SH-SY5Y (cell line): ENCODE measurements around the gene IL1RN.

Experiments used
- GATA2 ChIP-seq: IDR thresholded peaks from 2 replicates; pipeline ENCODE4 v1.6.1; 2011; ENCODE audit warnings: mild to moderate bottlenecking, low read depth, low read length
- GATA3 ChIP-seq: IDR thresholded peaks from 2 replicates; pipeline ENCODE4 v1.6.1; 2011; ENCODE audit warnings: low read depth, mild to moderate bottlenecking, low read length, moderate library complexity

The IL1RN gene

DNA sequence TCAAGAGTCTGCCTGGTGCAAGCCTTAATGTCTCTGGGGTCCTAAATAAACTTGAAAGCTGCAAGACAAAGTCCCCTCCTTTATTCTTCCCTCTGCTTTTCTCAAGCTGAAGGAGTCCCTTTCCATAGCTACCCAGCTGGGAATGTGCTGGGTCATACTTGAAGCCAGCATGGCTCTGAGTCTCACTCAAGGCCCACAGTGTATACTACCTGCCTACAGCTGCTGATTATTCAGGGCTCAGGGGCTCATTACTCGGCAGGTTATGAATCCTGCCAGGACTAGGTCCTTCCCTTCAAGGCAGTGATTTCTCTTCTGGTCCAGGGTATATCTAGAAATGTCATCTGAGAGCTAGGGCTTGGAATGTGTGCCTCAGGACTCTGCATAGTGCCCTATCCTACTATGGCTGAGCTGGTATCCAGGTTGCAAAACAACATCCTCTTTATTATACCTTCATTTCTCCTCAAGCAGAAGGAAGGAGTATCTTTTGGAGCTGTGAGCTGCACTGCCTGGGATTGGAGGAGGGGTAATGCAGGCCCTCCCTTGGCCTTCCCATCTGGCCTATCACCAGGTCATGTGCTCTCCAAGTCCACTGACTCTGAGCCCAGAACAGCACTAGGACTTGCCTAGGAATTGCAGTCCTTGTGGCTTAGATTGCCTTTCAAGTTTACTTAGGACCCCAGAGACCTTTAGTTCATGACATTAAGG, 22.3 kb downstream of the IL1RN start:
- no peak for TF ChIP-seq GATA2
- TF ChIP-seq GATA3: no peak

DNA sequence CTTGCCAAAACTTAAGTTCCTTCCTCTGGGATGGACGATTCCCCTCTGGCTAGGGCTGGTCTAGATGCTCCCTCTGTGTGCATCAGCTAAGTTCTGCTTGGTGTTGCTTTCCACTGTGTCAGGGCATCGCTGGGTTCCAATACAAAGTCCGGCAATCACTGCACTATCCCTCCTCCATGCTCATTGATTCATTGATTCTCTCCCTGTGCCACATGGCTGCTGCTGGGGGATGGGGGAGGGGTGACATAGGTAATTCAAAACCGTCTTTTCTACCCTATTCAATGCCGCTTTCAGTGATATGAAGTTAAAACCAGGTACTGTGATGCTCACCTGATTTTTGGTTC, 22.8 kb downstream of the IL1RN start:
- TF ChIP-seq GATA3: no peak
- TF ChIP-seq GATA2: no peak

DNA sequence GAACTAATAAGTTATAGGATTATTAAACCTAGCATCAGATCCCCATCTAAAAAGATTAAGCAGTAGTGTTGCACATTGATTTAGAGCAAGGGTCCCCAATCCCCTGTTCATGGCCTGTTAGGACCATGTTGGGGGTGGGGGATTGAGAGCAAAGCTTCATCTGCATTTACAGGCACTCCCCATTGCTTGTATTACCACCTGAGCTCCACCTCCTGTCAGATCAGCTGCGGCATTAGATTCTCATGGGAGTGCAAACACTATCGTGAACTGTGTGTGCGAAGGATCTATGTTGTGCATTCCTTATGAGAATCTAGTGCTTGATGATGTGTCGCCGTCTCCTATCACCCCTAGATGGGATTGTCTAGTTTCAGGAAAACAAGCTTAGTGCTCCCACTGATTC, 27.9 kb downstream of the IL1RN start:
- TF ChIP-seq GATA3 (no peak), GATA2 (no peak)

DNA sequence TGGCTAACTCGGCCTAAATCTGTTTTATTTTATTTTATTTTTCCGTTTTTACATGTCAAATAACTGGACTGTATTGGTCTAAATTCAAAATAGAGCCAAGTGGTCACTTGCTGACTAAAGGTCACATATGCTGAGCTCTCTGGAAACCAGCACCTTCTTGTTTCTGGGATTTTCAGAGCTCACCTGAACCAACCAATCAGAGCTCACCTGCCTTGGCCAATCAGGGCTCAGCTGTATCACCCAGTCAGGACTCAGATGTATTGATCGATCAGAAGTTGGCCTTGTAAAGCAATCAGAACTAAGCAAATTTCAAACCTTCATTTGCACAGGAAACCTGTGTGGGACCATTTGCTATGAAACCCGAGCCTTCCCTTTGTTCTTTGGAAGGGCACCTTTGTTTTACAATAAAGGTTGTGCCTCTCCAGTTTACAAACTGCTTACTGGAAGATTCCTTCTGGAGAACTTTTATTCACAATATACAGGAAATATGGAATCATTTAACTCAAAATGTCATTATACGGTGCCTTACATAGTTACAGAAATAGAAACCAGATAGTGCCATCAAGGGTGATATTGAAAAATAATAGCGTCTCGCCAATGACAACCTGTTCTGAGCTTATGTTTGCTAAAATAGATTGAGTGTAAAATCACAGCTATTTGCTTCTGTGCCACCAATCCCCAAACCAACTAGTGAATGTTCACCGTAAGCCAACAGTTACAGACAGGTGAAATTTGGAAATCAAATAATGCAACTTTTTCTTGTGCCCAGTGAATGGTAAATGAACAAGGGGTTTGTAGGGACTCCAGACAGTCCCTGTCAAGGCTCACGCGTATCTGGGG, 29.1 kb downstream of the IL1RN start:
- no peak for TF ChIP-seq GATA3
- no peak for TF ChIP-seq GATA2

GRCh38 chr2:113157118-113157896, 29.9 kb downstream of the IL1RN start:
- TF ChIP-seq GATA2 (no peak), GATA3 (no peak)

GRCh38 chr2:113157897-113158753, 30.7 kb downstream of the IL1RN start:
- TF ChIP-seq GATA3 (no peak), GATA2 (no peak)

- no peak for TF ChIP-seq GATA3
- no peak for TF ChIP-seq GATA2
Observed at GRCh38 chr2:113158884-113159553, 31.6 kb downstream of the IL1RN start.

DNA sequence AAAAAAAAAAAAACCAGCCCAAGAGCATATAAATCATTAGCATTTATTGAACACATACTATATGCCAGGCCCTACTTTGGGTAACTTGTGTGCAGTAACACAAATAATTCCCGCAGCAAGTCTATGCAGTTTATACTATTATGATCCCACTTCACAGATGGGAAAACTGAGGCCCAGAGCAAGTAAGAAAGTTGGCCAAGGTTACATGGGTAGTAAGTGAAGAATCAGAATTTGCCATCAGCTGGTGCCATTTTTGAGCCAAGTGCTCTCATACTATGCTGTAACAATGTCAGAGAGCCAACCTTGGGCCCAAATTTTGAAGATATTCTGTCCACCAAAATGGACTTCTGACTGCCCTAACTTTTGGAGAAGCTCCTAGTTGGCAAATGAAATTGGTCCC, 32.9 kb downstream of the IL1RN start:
- no peak for TF ChIP-seq GATA2
- no peak for TF ChIP-seq GATA3

DNA sequence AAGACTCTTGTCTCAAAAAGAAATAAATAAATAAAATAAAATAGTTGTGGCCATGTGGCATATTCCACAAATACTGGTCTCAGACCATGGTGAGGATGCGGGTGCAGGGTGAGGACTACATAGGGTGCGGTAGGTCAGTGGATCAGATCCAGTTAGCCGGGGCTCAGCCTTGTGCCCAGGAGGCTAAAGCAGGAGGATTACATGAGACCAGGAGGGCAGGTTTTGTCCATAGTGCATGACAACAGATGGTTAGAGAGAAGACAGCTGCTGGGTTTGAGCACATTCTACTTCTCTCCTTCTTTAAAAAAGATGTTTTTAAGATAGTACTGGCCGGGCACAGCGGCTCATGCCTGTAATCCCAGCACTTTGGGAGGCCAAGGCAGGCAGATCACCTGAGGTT, 33.6 kb downstream of the IL1RN start:
- TF ChIP-seq GATA2 (no peak), GATA3 (no peak)

DNA sequence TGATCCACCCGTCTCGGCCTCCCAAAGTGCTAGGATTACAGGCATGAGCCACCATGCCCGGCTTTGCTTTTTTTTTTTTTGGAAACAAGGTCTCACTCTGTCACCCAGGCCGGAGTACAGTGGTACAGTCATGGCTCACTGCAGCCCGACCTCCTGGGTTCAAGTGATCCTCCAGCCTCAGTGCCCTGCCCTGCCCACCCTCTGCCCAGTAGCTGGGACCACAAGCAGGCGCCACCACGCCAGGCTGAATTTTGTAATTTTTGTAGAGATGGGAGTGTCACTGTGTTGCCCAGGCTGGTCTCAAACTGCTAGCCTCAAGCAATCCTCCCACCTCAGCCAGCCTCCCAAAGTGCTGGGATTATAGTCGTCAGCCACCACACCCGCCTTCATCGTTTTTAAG, 34.8 kb downstream of the IL1RN start:
- TF ChIP-seq GATA3 (no peak), GATA2 (no peak)

DNA sequence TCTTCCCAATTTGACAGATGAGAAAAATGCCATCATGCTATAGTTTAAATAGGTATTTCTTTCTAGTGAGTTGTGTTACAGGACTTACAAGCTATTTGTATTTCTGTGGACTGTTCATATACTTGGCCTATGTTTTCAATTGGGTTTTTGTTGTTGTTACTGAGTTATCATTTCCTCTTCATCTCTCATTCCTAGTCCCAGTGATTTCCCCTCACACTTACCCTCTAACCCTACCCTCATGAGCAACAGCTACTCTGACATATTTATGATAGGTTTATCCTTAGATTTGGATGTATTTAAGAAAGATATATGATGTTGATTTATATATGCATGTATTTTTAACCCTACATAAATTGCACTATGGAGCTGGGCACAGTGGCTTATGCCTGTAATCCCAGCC, 35.5 kb downstream of the IL1RN start:
- no peak for TF ChIP-seq GATA2
- TF ChIP-seq GATA3: no peak

- TF ChIP-seq GATA2 (no peak), GATA3 (no peak)
Observed at GRCh38 chr2:113164215-113164929, 37.0 kb downstream of the IL1RN start.
